ENCODE results near the gene THBD. TPM values are rescaled to one million over a fixed set of nuclear protein-coding genes. Genes with fewer than 3 reads are reported as not detected.
A peak's percentile ranks its signal among the peaks of the same experiment; 100 is the strongest.

Gene THBD
- total RNA-seq, 1 donor from 2014 or later = 77.6 TPM

DNA sequence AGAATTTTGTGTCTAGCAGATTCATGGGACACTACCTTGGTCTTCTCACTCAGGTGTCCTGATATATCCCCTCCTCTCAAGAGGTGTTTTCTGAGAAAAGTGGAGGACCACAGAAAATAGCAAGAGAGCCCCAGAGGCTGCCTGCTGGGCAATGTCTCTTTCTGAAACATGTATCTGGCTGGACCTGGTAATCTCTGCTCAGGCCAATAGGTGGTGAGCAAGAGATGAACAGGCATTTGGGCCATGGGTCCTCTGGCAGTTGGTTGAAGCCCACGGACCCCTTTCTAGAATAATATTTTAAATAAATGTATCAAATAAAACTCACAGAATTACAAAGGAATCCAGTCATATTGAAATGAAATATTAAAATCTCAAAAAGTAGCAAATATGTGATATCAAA is 8.8 kb upstream of the THBD start:
- Histone ChIP-seq H3K36me3 (no peaks in the 10 kb centered on the region), H3K4me3 (no peak overlapping the region), H3K9me3 (peaks cover 5% of the 10 kb centered on the region), H3K27ac (no peak overlapping the region), H3K4me1 (peaks cover 33% of the 10 kb centered on the region), H3K27me3 (ENCODE audit: low read depth) (no peaks in the 10 kb centered on the region)
- intact Hi-C loops (cut with DNase I) = no loop called here
- TF ChIP-seq, protein P1, sequence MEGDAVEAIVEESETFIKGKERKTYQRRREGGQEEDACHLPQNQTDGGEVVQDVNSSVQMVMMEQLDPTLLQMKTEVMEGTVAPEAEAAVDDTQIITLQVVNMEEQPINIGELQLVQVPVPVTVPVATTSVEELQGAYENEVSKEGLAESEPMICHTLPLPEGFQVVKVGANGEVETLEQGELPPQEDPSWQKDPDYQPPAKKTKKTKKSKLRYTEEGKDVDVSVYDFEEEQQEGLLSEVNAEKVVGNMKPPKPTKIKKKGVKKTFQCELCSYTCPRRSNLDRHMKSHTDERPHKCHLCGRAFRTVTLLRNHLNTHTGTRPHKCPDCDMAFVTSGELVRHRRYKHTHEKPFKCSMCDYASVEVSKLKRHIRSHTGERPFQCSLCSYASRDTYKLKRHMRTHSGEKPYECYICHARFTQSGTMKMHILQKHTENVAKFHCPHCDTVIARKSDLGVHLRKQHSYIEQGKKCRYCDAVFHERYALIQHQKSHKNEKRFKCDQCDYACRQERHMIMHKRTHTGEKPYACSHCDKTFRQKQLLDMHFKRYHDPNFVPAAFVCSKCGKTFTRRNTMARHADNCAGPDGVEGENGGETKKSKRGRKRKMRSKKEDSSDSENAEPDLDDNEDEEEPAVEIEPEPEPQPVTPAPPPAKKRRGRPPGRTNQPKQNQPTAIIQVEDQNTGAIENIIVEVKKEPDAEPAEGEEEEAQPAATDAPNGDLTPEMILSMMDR (IDR thresholded peaks at IDR 0.05) = no peak
- no peak for ATAC-seq
- no peak for DNase-seq

DNA sequence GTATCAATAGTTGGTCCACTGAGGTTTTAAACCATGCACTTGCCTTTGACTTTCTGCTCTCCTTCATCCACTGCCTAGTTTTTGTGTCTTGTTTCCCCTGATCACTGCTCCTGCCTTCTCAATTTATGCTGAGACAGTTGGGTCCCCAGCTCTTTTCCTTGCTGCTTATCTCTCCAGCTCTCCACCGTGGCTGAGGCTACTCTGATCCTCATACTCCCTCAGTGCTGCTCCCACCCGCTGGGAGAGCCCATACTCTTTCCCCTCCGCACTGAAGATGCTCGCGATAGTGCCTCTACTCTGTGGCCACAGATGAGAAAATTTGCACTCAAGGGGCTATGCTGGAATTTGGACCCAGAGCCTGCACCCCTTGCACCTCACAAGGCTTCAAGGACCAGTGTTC is 3.4 kb upstream of the THBD start:
- TF ChIP-seq, protein P1 (IDR thresholded peaks at IDR 0.05) = no peak
- no peak overlapping the region for H3K4me3 ChIP-seq

DNA sequence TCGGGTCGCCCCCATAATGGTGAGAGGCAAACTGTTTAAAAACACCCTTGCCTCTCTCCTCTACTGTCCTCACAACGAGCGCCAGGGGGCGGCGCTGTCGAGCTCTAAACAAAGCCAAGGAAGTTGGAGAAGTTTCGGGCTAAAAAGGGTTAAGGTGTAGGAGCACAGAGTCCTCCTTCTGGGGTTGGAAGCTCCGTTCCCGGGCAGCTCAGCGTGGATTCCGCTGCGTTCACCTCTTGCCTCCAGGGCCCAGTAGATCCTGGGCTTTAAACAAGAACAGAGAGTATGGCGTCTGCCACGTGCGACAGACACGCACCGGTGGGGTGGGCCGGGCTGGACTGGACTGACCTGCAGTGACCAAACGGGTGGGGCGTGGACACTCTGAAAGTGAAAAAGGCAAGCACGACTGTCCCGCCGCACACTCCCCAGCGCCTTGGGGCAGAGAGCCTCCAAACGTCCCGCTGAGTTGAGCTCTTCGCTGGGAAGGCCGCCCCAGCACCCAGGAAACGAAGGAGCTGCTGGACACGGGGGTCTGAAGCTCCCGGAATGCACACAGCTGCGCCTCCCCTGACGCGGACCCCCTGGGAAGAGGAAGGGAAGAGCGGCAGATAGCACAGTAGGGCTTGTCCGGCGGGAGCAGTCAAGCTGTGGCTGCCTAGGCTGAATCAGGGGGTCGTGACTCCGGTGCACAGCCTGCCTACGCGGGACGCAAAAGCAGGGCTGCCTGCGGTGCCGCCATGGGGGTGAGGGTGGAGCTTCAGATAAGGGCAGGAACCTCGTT is 1.6 kb upstream of the THBD start:
- DNase-seq (peak; percentile 90), ATAC-seq (peak; percentile 63 to 76)
- TF ChIP-seq, protein P1 (IDR thresholded peaks at IDR 0.05) = peak; percentile 71
- no peaks in the 10 kb centered on the region for H3K36me3 ChIP-seq
- H3K4me3 ChIP-seq = peak overlapping the region; percentile 69
- peak overlapping the region; percentile 91 for H3K27ac ChIP-seq
- no peaks in the 10 kb centered on the region for H3K9me3 ChIP-seq
- peaks cover 25% of the 10 kb centered on the region for H3K27me3 ChIP-seq (ENCODE audit: low read depth)
- peaks cover 47% of the 10 kb centered on the region for H3K4me1 ChIP-seq
- intact Hi-C loops (cut with DNase I) = no loop called here

More for the DNA sequence above, 3.4 kb upstream of the THBD start:
- Histone ChIP-seq H3K4me1 (peaks cover 35% of the 10 kb centered on the region), H3K27ac (no peak overlapping the region), H3K9me3 (peaks cover 5% of the 10 kb centered on the region), H3K36me3 (no peaks in the 10 kb centered on the region), H3K27me3 (ENCODE audit: low read depth) (peaks cover 15% of the 10 kb centered on the region)
- intact Hi-C loops (cut with DNase I) = no loop called here
- DNase-seq = no peak
- no peak for ATAC-seq

DNA sequence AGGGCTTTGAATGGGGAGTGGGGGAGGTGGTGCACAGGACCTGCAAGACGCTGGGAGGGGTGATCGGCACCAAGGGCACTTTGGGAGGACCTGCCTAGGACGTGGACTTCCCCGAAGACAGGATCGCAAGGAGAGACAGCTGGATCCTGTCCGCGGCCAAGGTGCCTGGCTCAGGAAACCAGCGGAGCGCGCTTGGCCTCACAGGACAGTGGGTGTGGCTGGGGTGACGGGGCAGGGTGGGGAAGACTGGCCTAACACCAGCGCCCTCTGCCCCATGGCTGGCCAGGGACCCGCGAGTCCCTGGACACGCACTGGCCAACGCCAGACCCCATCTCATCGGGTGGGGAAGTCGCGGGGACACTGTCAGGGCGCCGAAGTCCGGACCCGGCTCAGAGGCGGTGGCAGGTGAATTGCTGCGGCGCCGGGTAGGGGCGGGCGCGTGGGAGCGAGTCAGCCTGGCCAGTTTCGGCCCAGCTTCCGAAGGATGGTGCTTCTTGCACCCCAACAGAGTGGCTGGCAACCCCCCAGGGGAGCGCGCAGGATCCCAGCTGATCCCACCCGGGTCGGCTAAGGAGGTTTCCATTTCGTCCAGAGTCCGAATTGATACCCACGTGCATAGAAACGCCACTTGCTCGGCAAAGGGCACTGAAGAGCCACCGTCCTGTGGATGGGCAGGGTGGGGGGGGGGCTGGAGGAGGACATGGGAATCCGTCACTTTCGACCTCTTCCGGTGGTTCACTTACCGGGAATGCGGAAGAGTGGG is 785 bp upstream of the THBD start:
- TF ChIP-seq, protein P1 (IDR thresholded peaks at IDR 0.05) = no peak
- intact Hi-C loops (cut with DNase I) = no loop called here
- DNase-seq = peak; percentile 81
- no peaks in the 10 kb centered on the region for H3K9me3 ChIP-seq
- no peaks in the 10 kb centered on the region for H3K36me3 ChIP-seq
- peaks cover 25% of the 10 kb centered on the region for H3K27me3 ChIP-seq (ENCODE audit: low read depth)
- H3K4me3 ChIP-seq = peak overlapping the region; percentile 69
- peak; percentile 62 to 67 for ATAC-seq
- peak overlapping the region; percentile 91 for H3K27ac ChIP-seq
- peaks cover 47% of the 10 kb centered on the region for H3K4me1 ChIP-seq

DNA sequence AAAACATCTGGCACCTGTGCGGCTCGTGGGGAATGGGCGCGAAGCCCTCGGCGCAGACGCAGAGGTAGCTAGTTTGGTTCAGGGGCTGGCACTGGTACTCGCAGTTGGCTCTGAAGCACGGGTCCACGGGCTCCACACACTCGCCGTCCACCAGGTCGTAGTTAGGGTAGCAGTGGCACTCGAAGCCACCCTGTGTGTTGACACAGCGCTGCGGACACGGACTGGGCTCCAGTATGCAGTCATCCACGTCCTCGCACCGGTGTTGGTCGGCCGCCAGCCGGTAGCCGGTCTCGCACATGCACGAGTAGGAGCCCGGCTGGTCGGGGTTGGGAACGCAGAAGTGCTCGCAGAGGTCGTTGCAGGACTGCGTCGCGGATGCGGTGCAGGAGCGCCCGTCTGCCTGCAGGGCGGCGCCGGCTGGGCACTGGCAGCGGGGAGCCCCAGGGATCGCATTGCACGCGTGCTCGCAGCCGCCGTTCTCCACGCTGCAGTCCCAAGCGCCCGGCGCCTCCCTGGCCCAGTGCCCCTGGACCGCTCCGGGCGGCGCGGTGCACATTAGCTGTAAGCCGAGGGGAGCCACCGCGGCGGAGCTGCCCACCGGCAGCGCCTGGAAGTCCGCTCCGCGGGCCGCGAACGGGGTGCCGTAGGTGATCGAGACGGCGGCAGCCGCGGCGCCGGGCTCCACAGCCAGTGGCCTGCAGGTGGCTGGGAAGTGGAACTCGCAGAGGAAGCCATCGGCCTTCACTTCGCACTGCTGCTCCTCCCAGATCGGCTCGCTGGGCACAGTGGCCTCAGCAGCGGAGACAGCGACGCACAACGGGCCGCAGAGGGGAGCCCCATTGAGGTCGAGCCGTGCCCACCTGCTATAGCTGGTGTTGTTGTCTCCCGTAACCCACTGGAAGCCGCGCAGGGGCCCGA is 930 bp downstream of the THBD start:
- Histone ChIP-seq H3K27ac (peak overlapping the region; percentile 91), H3K9me3 (no peaks in the 10 kb centered on the region), H3K4me1 (peaks cover 47% of the 10 kb centered on the region), H3K27me3 (ENCODE audit: low read depth) (peaks cover 25% of the 10 kb centered on the region), H3K4me3 (peak overlapping the region; percentile 69), H3K36me3 (no peaks in the 10 kb centered on the region)
- DNase-seq = peak; percentile 89
- TF ChIP-seq, protein P1 (IDR thresholded peaks at IDR 0.05) = peak; percentile 70
- intact Hi-C loops (cut with DNase I) = no loop called here
- peak; percentile 65 to 75 for ATAC-seq

All from lower lobe of right lung (tissue), 2 donors.